DND-41 (cell line): ENCODE results near the gene SLC4A1AP.

Experiments used
- ATAC-seq: fragments of 200-7000 bp; cut with Tn5 transposase; 3 replicates; pipeline ENCODE4 v1.9.1; 2021; ENCODE audit warnings: low read depth; ENCODE audit not compliant: insufficient read depth
- DNase-seq: peaks from one replicate; pipeline ENCODE4 v3.0.0-alpha.2; 2020
- H2AFZ ChIP-seq: 2 replicates; pipeline ENCODE4 v1.6.0; 2012; ENCODE audit warnings: low read depth, low read length
- H3K27ac ChIP-seq: 2 replicates; pipeline ENCODE4 v1.5.1; 2012; ENCODE audit warnings: low read length, inconsistent platforms
- H3K27me3 ChIP-seq: fragments of 200-600 bp; sonication (generic); 2 replicates; pipeline ENCODE4 v1.6.0; 2012; ENCODE audit warnings: low read length, mild to moderate bottlenecking, inconsistent platforms; ENCODE audit not compliant: insufficient read depth, poor library complexity
- H3K36me3 ChIP-seq: 2 replicates; pipeline ENCODE4 v1.5.1; 2012; ENCODE audit warnings: low read length, inconsistent platforms; ENCODE audit not compliant: insufficient read depth
- H3K4me1 ChIP-seq: 2 replicates; pipeline ENCODE4 v1.5.1; 2012; ENCODE audit warnings: mild to moderate bottlenecking, low read length; ENCODE audit not compliant: insufficient read depth
- H3K4me2 ChIP-seq: 2 replicates; pipeline ENCODE4 v1.6.0; 2012; ENCODE audit warnings: mild to moderate bottlenecking, moderate library complexity, low read length, inconsistent platforms; ENCODE audit not compliant: insufficient read depth
- H3K4me3 ChIP-seq, 2 experiments: fragments of 200-600 bp in 1 of 2; shearing (Covaris generic) in 1 of 2; 2 replicates each; pipeline ENCODE4 v1.5.1; 2012 to 2016; ENCODE audit warnings: inconsistent platforms in 2 of 2, low read length in 2 of 2, mild to moderate bottlenecking in 2 of 2, low read depth in 1 of 2, moderate library complexity in 1 of 2
- H3K79me2 ChIP-seq: 2 replicates; pipeline ENCODE4 v1.6.0; 2012; ENCODE audit warnings: low read length, inconsistent platforms; ENCODE audit not compliant: insufficient read depth
- H3K9ac ChIP-seq: 2 replicates; pipeline ENCODE4 v1.6.0; 2012; ENCODE audit warnings: low read depth, mild to moderate bottlenecking, inconsistent platforms, low read length, moderate library complexity
- H3K9me3 ChIP-seq: 2 replicates; pipeline ENCODE4 v1.5.1; 2012; ENCODE audit warnings: low read length, moderate library complexity, mild to moderate bottlenecking, inconsistent platforms; ENCODE audit not compliant: insufficient read depth, severe bottlenecking
- H4K20me1 ChIP-seq: 2 replicates; pipeline ENCODE4 v1.6.0; 2012; ENCODE audit warnings: low read length; ENCODE audit not compliant: insufficient read depth
- CTCF ChIP-seq: IDR thresholded peaks from 2 replicates; pipeline ENCODE4 v1.5.1; 2012; ENCODE audit warnings: borderline replicate concordance, low read length, moderate library complexity, mild to moderate bottlenecking; ENCODE audit not compliant: poor library complexity, severe bottlenecking; ENCODE audit errors: extremely low read depth
- EZH2 ChIP-seq: IDR thresholded peaks from 3 replicates; pipeline ENCODE4 v1.6.1; 2012; ENCODE audit warnings: borderline replicate concordance, low read depth, mild to moderate bottlenecking, moderate library complexity, low read length, inconsistent platforms; ENCODE audit not compliant: severe bottlenecking

The SLC4A1AP gene

GRCh38 chr2:27710640-27711430 lies 47.1 kb downstream of the SLC4A1AP start:
- Histone ChIP-seq H3K79me2 (no peaks in the 10 kb centered on the region), H3K4me3 (no peak overlapping the region), H3K27me3 (peaks cover 5% of the 10 kb centered on the region), H3K9ac (no peak overlapping the region), H3K4me1 (no peaks in the 10 kb centered on the region), H3K9me3 (no peaks in the 10 kb centered on the region), H2AFZ (no peak overlapping the region), H4K20me1 (no peaks in the 10 kb centered on the region), H3K27ac (no peak overlapping the region), H3K4me2 (no peak overlapping the region), H3K36me3 (no peaks in the 10 kb centered on the region)
- no peak for TF ChIP-seq CTCF
- TF ChIP-seq EZH2, result no peak
- ATAC-seq (no peak), DNase-seq (no peak)

GRCh38 chr2:27711804-27712203 lies 48.1 kb downstream of the SLC4A1AP start:
- peaks cover 9% of the 10 kb centered on the region for H3K27me3 ChIP-seq
- H3K36me3 ChIP-seq, result no peaks in the 10 kb centered on the region
- H3K9me3 ChIP-seq, result no peaks in the 10 kb centered on the region
- no peaks in the 10 kb centered on the region for H3K4me1 ChIP-seq
- H3K27ac ChIP-seq, result no peak overlapping the region
- no peak overlapping the region for H3K9ac ChIP-seq
- DNase-seq (no peak), ATAC-seq (no peak)
- H2AFZ ChIP-seq, result no peak overlapping the region
- no peaks in the 10 kb centered on the region for H3K79me2 ChIP-seq
- no peak overlapping the region for H3K4me3 ChIP-seq
- H3K4me2 ChIP-seq, result no peak overlapping the region
- no peaks in the 10 kb centered on the region for H4K20me1 ChIP-seq
- TF ChIP-seq CTCF (no peak), EZH2 (no peak)

GRCh38 chr2:27712522-27712921 lies 48.8 kb downstream of the SLC4A1AP start:
- H2AFZ ChIP-seq, result no peak overlapping the region
- no peaks in the 10 kb centered on the region for H3K9me3 ChIP-seq
- DNase-seq, result no peak
- TF ChIP-seq EZH2 (no peak), CTCF (no peak)
- no peak overlapping the region for H3K4me3 ChIP-seq
- no peaks in the 10 kb centered on the region for H3K4me1 ChIP-seq
- no peak for ATAC-seq
- H3K27ac ChIP-seq, result no peak overlapping the region
- H3K4me2 ChIP-seq, result no peak overlapping the region
- H3K27me3 ChIP-seq, result peaks cover 14% of the 10 kb centered on the region
- no peaks in the 10 kb centered on the region for H3K79me2 ChIP-seq
- H3K36me3 ChIP-seq, result no peaks in the 10 kb centered on the region
- H3K9ac ChIP-seq, result no peak overlapping the region
- H4K20me1 ChIP-seq, result no peaks in the 10 kb centered on the region
